HUES48 (cell line): ENCODE results near the gene TGFBR2.

Source experiments
- H3K27ac ChIP-seq: one replicate; pipeline ENCODE4 v1.7.0; 2013; ENCODE audit warnings: low read depth, low read length, inconsistent platforms
- H3K27me3 ChIP-seq: 2 replicates; pipeline ENCODE4 v1.6.1; 2013; ENCODE audit warnings: mild to moderate bottlenecking, low read length; ENCODE audit not compliant: control insufficient read depth, insufficient read depth
- H3K36me3 ChIP-seq: 2 replicates; pipeline ENCODE4 v1.6.1; 2013; ENCODE audit warnings: low read length; ENCODE audit not compliant: control insufficient read depth, insufficient read depth
- H3K4me1 ChIP-seq: 2 replicates; pipeline ENCODE4 v1.6.1; 2013; ENCODE audit warnings: mild to moderate bottlenecking, low read length; ENCODE audit not compliant: control insufficient read depth, insufficient read depth
- H3K4me3 ChIP-seq: 2 replicates; pipeline ENCODE4 v1.5.1; 2013; ENCODE audit warnings: mild to moderate bottlenecking, low read depth, low read length
- H3K9ac ChIP-seq: 2 replicates; pipeline ENCODE4 v1.6.1; 2013; ENCODE audit warnings: mild to moderate bottlenecking, low read depth, low read length, moderate library complexity
- H3K9me3 ChIP-seq: 2 replicates; pipeline ENCODE4 v1.6.1; 2013; ENCODE audit warnings: low read length; ENCODE audit not compliant: control insufficient read depth, insufficient read depth

TGFBR2 gene

DNA sequence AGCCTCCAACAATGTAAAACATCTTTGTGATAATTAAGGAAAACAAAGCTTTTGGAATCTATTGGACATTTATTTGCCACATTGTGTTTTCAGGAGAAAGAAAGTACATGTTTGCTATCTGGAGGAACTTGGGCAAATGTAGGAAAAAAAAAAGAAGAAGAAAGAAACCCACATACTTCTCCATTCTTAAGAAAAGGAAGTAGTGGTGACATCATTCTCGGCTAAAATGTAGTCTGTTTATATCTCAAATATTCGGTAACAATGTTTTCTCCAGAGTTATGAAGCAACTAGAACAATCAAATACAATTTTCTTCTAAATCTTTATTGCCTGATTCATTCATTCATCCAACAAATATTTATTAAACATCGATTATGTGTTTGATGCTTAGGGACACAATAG lies 2.3 kb upstream of the TGFBR2 start:
- Histone ChIP-seq H3K9ac (no peak overlapping the region), H3K36me3 (no peaks in the 10 kb centered on the region), H3K4me3 (no peak overlapping the region), H3K4me1 (peaks cover 10% of the 10 kb centered on the region), H3K9me3 (no peaks in the 10 kb centered on the region), H3K27ac (no peak overlapping the region), H3K27me3 (peaks cover 13% of the 10 kb centered on the region)

GRCh38 chr3:30604558-30604957 lies 1.8 kb upstream of the TGFBR2 start:
- Histone ChIP-seq H3K27ac (no peak overlapping the region), H3K9ac (no peak overlapping the region)

DNA sequence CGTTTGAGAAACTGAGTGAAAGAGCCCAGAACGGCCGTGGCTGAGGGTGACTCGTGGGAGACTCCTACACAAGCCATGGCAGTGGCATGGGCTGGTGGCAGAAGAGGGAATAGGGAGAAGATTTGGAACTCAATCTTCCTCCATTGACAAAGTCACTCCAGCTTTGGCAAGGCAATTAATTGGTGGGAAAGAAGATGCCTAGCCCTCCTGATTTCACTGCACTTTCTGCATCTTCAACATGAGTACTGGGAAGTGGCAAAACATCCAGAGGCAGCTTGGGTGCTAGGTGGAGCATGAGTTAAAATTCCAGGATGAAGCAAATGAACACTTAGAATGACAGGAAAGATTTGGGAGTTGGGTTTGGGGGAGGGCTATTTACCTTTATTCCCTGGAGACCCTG lies 1.4 kb upstream of the TGFBR2 start:
- H3K4me3 ChIP-seq, result no peak overlapping the region
- H3K27ac ChIP-seq, result no peak overlapping the region
- peaks cover 13% of the 10 kb centered on the region for H3K27me3 ChIP-seq
- no peaks in the 10 kb centered on the region for H3K9me3 ChIP-seq
- H3K9ac ChIP-seq, result no peak overlapping the region
- H3K4me1 ChIP-seq, result peaks cover 10% of the 10 kb centered on the region
- no peaks in the 10 kb centered on the region for H3K36me3 ChIP-seq

More at GRCh38 chr3:30604558-30604957, 1.8 kb upstream of the TGFBR2 start:
- Histone ChIP-seq H3K36me3 (no peaks in the 10 kb centered on the region), H3K4me1 (peaks cover 10% of the 10 kb centered on the region), H3K4me3 (no peak overlapping the region), H3K9me3 (no peaks in the 10 kb centered on the region), H3K27me3 (peaks cover 13% of the 10 kb centered on the region)

DNA sequence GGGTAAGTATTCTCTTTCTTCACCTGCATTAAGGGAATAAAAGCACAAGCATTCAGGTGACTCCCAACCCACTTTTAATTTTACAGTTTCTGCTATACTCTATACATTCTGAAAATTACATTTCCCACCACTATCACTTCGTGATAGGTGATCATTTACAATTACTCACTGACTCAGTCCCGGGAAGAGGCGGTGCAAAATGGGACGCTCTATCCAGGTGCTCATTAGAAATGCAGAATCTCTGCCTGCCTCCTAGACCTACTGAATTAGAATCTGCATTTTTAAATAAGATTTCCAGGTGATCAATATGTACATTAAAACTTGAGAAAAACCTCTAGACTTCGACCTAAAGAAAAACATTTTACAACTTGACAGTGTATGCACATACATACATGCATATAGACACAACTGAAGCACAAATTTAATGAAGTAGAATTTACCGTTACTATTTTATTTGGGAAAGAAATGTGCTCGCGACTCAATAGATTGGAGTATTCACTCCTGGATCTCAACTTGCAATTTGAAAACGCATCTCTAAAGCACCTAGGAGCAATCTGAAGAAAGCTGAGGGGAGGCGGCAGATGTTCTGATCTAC lies 598 bp upstream of the TGFBR2 start:
- peak overlapping the region; percentile 63; the same call in 1 of the 2 replicates for H3K9ac ChIP-seq
- no peaks in the 10 kb centered on the region for H3K9me3 ChIP-seq
- H3K36me3 ChIP-seq, result no peaks in the 10 kb centered on the region
- H3K27me3 ChIP-seq, result peaks cover 13% of the 10 kb centered on the region
- H3K27ac ChIP-seq, result peak overlapping the region; percentile 69
- H3K4me1 ChIP-seq, result peaks cover 10% of the 10 kb centered on the region
- peak overlapping the region; percentile 82 for H3K4me3 ChIP-seq

DNA sequence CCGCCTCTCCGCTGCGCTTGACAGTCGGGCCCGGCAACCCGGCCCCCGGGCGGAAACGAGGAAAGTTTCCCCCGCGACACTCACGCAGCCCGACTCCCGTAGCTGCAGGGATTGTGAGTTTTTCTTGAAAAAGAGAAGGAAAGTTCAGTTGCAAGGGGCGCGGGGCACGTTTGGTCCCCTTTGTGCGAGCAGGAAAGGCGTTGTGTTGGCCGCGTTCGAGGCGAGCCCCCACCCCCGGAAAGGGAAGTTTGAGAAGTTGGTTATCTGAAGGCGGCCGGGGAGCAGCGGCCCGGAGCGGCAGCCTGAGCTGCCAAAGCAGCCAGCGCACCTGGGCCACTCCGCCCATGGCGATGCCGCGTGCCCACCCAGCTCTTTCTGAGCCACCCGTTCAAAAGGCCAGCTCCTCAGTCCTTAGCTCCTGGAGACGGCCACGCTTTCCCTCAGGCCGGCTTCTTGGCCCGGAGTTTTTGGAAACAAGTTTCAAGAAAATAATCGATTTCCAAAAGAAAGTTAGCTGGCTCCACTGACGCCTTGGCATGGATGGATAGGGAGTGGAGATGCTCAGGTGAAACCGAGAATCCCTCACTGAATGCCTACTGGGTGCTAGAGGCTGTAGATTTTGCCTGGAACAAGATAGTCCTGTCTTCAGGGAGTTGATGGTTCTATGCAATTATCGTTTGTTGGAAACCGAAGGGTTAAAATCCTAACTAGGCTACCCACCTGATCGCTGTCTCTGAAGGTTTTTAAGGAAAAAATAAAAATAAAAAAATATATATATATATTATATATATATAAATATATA lies 832 bp downstream of the TGFBR2 start:
- H3K36me3 ChIP-seq, result no peaks in the 10 kb centered on the region

GRCh38 chr3:30608598-30608947 lies 2.2 kb downstream of the TGFBR2 start:
- Histone ChIP-seq H3K4me1 (peaks cover 16% of the 10 kb centered on the region), H3K4me3 (peak overlapping the region; percentile 3; the same call in 1 of the 2 replicates), H3K9me3 (no peaks in the 10 kb centered on the region), H3K27me3 (peaks cover 13% of the 10 kb centered on the region), H3K9ac (no peak overlapping the region), H3K36me3 (no peaks in the 10 kb centered on the region), H3K27ac (no peak overlapping the region)

More for the DNA sequence above, 832 bp downstream of the TGFBR2 start:
- H3K27me3 ChIP-seq, result peaks cover 13% of the 10 kb centered on the region
- H3K4me1 ChIP-seq, result peaks cover 16% of the 10 kb centered on the region
- no peaks in the 10 kb centered on the region for H3K9me3 ChIP-seq
- peak overlapping the region; percentile 44 for H3K27ac ChIP-seq
- peak overlapping the region; percentile 63 for H3K9ac ChIP-seq
- H3K4me3 ChIP-seq, result peak overlapping the region; percentile 82

DNA sequence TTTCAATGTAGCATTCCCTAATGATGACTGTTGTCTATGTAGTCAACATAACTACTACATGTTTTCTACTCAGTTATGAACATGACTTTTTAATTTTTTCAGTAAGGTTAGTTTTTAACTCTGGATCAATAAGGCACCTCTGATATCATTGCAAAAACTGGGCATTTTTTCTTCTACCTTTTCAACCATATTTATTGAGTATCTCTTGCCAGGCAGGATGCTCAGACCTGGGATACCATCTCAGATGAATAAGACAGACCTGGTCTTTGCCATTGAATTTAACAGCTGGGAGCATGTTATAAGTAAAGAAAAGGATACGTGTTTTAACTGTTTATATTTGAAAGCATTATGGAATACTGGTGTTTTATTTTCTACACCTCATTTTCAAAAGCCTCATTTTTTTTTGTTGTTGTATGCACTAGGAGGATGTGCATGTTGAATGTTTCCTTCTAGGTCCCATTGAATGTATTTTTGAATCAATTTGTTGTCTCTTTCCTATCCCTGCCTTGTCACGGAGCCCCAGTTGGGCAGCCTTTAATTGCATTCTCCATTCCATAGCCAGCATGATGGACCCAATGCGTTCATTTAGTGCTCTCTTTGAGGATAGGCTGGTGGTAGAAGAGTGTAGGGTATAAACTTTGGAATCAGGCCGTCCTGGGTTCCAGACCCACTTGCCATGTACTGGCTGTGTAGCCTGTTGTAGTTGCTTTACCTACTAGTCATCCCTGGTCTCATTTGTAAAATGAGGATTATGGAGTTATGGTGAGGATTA lies 3.7 kb downstream of the TGFBR2 start:
- peaks cover 9% of the 10 kb centered on the region for H3K27me3 ChIP-seq
- H3K9me3 ChIP-seq, result no peaks in the 10 kb centered on the region
- H3K36me3 ChIP-seq, result no peaks in the 10 kb centered on the region
- H3K9ac ChIP-seq, result no peak overlapping the region
- no peak overlapping the region for H3K4me3 ChIP-seq
- no peak overlapping the region for H3K27ac ChIP-seq
- H3K4me1 ChIP-seq, result peaks cover 16% of the 10 kb centered on the region

- Histone ChIP-seq H3K4me1 (peaks cover 12% of the 10 kb centered on the region), H3K9ac (no peak overlapping the region), H3K27ac (no peak overlapping the region)
These were observed 4.4 kb downstream of the TGFBR2 start for GRCh38 chr3:30610702-30611368.

GRCh38 chr3:30611613-30612436 lies 5.4 kb downstream of the TGFBR2 start:
- Histone ChIP-seq H3K27ac (no peak overlapping the region), H3K4me3 (no peak overlapping the region), H3K9ac (no peak overlapping the region), H3K36me3 (no peaks in the 10 kb centered on the region), H3K9me3 (no peaks in the 10 kb centered on the region), H3K4me1 (peaks cover 14% of the 10 kb centered on the region), H3K27me3 (no peaks in the 10 kb centered on the region)

More at GRCh38 chr3:30610702-30611368, 4.4 kb downstream of the TGFBR2 start:
- peaks cover 2% of the 10 kb centered on the region; the same call in 1 of the 2 replicates for H3K27me3 ChIP-seq
- no peaks in the 10 kb centered on the region for H3K9me3 ChIP-seq
- H3K4me3 ChIP-seq, result no peak overlapping the region
- H3K36me3 ChIP-seq, result no peaks in the 10 kb centered on the region
